ENCODE results near the gene NOTCH4. TPM values are rescaled to one million over a fixed set of nuclear protein-coding genes. Genes with fewer than 3 reads are reported as not detected.
"Not testable (repeated sequence)": the region's sequence is repeated elsewhere in the genome, so short reads cannot be mapped to it uniquely, and the experiment has no call there.

NOTCH4 gene
- total and polyA plus RNA-seq, 2 donors (not counting 3 experiments of a cell fraction or from before 2014, with no cell fraction given), result 41.7 to 114 TPM

GRCh38 chr6:32212076-32212760 is 11.6 kb downstream of the NOTCH4 start:
- TF ChIP-seq GATA2 (IDR thresholded peaks at IDR 0.05; ENCODE audit: insufficient read depth, insufficient read length, low read depth, low read length) (no peak), MYC (IDR thresholded peaks at IDR 0.05; ENCODE audit: low read depth, low read length) (no peak), POLR2AphosphoS5 (IDR thresholded peaks at IDR 0.05; ENCODE audit: insufficient read depth, low read depth, low read length) (no peak), MAX (IDR thresholded peaks at IDR 0.05; ENCODE audit: insufficient read depth, insufficient read length) (no peak), CTCF (IDR thresholded peaks at IDR 0.05; ENCODE audit: extremely low read depth in 1 of 2, insufficient read depth in 1 of 2, low read depth in 1 of 2, low read length in 2 of 2) (no peak), POLR2A (IDR thresholded peaks at IDR 0.05; ENCODE audit: low read depth, low read length) (no peak), FOS (IDR thresholded peaks at IDR 0.05; ENCODE audit: borderline replicate concordance, insufficient read depth, low read length) (no peak), EZH2 (IDR thresholded peaks at IDR 0.05; ENCODE audit: borderline replicate concordance, low read depth, low read length, severe bottlenecking) (no peak), JUN (IDR thresholded peaks at IDR 0.05; ENCODE audit: borderline replicate concordance, insufficient read depth, insufficient read length, low read depth) (no peak)
- BruUV-seq (replicated peaks), result no TSS peak
- peaks cover 10 to 14% of the 10 kb centered on the region in 2 experiments for H3K36me3 ChIP-seq (ENCODE audit: control insufficient read depth in 2 of 2, extremely low read depth in 1 of 2, insufficient read depth in 2 of 2, low read length in 2 of 2)
- no peak overlapping the region for H3K9ac ChIP-seq (replicated peaks; ENCODE audit: extremely low read depth, insufficient read depth, low read length)
- intact Hi-C loops (cut with micrococcal nuclease), result no loop called here
- no peak overlapping the region for H2AFZ ChIP-seq (ENCODE audit: low read depth, low read length)
- no peak overlapping the region for H3K4me2 ChIP-seq (ENCODE audit: insufficient read depth, low read length)
- no peak overlapping the region for H3K27ac ChIP-seq (ENCODE audit: insufficient read depth, low read depth, low read length)
- H3K9me3 ChIP-seq (replicated peaks; ENCODE audit: control insufficient read depth, insufficient read depth, low read length), result no peaks in the 10 kb centered on the region
- no peaks in the 10 kb centered on the region for H3K27me3 ChIP-seq (ENCODE audit: control insufficient read depth in 2 of 2, insufficient read depth in 2 of 2, low read length in 2 of 2)
- no peaks in the 10 kb centered on the region for H3K79me2 ChIP-seq (ENCODE audit: control insufficient read depth, insufficient read depth, low read length)
- dilution Hi-C loops (cut with MboI; ENCODE audit: extremely low pct_ligation_motif_present, low sequenced_read_pairs), result no loop called here
- POLR2A ChIA-PET, result no interaction called here
- FAIRE-seq (no peak), DNase-seq (ENCODE audit: low read depth, low spot score) (no peak)
- H4K20me1 ChIP-seq (replicated peaks; ENCODE audit: control insufficient read depth, extremely low read depth, insufficient read depth, low read length), result no peaks in the 10 kb centered on the region
- H3K4me3 ChIP-seq (replicated peaks in 1 of 3; ENCODE audit: insufficient read depth in 1 of 3, low read depth in 1 of 3, low read length in 3 of 3), result no peak overlapping the region
- H3K9me1 ChIP-seq (replicated peaks; ENCODE audit: control insufficient read depth, extremely low read depth, insufficient read depth, low read length), result no peaks in the 10 kb centered on the region
- CTCF ChIA-PET, result interaction anchor here (1.0 kb wide), 1 partner anchor 17 kb away, joined by 3 read pairs; no protein-coding TSS in a partner anchor
- H3K4me1 ChIP-seq (ENCODE audit: control insufficient read depth, extremely low read depth, insufficient read depth, low read length), result no peaks in the 10 kb centered on the region

- H3K79me2 ChIP-seq (ENCODE audit: control insufficient read depth, insufficient read depth, low read length); H3K4me1 ChIP-seq (ENCODE audit: control insufficient read depth, extremely low read depth, insufficient read depth, low read length); H3K9me3 ChIP-seq (replicated peaks; ENCODE audit: control insufficient read depth, insufficient read depth, low read length); FAIRE-seq; H3K27me3 ChIP-seq (ENCODE audit: control insufficient read depth in 2 of 2, insufficient read depth in 2 of 2, low read length in 2 of 2); H3K9ac ChIP-seq (replicated peaks; ENCODE audit: extremely low read depth, insufficient read depth, low read length); H2AFZ ChIP-seq (ENCODE audit: low read depth, low read length); intact Hi-C loops (cut with micrococcal nuclease); BruUV-seq (replicated peaks); dilution Hi-C loops (cut with MboI; ENCODE audit: extremely low pct_ligation_motif_present, low sequenced_read_pairs); H3K9me1 ChIP-seq (replicated peaks; ENCODE audit: control insufficient read depth, extremely low read depth, insufficient read depth, low read length); H4K20me1 ChIP-seq (replicated peaks; ENCODE audit: control insufficient read depth, extremely low read depth, insufficient read depth, low read length); H3K4me3 ChIP-seq (replicated peaks in 1 of 3; ENCODE audit: insufficient read depth in 1 of 3, low read depth in 1 of 3, low read length in 3 of 3); POLR2A ChIA-PET; DNase-seq (ENCODE audit: low read depth, low spot score); H3K4me2 ChIP-seq (ENCODE audit: insufficient read depth, low read length); H3K27ac ChIP-seq (ENCODE audit: insufficient read depth, low read depth, low read length): not testable (repeated sequence)
- peaks cover 7 to 14% of the 10 kb centered on the region in 2 experiments for H3K36me3 ChIP-seq (ENCODE audit: control insufficient read depth in 2 of 2, extremely low read depth in 1 of 2, insufficient read depth in 2 of 2, low read length in 2 of 2)
- CTCF ChIA-PET, result interaction anchor here (1.0 kb wide), 1 partner anchor 16 kb away, joined by 3 read pairs; no protein-coding TSS in a partner anchor
These were observed 12.4 kb downstream of the NOTCH4 start for GRCh38 chr6:32211432-32211831.

Data from endothelial cell of umbilical vein (primary cell).